Mesenchymal stem cell (in vitro differentiated cells and primary cell): ENCODE data around the gene CERK.
A peak's percentile ranks its signal among the peaks of the same experiment; 100 is the strongest.

Experiments
- DNase-seq: peaks from one replicate; pipeline ENCODE4 v3.0.0-alpha.2; 2013
- H2AFZ ChIP-seq: one replicate; pipeline ENCODE4 v1.6.1; 2013; ENCODE audit warnings: low read depth, mild to moderate bottlenecking, control low read depth, inconsistent platforms, low read length, moderate library complexity
- H2AK5ac ChIP-seq: 2 replicates; pipeline ENCODE4 v1.6.1; 2013; ENCODE audit warnings: low read length, moderate library complexity, mild to moderate bottlenecking, inconsistent platforms; ENCODE audit not compliant: severe bottlenecking
- H2BK120ac ChIP-seq: one replicate; pipeline ENCODE4 v1.6.1; 2013; ENCODE audit warnings: low read depth, mild to moderate bottlenecking, inconsistent platforms, low read length, moderate library complexity
- H2BK12ac ChIP-seq, 2 experiments: one replicate each; pipeline ENCODE4 v1.6.1; 2013; ENCODE audit warnings: inconsistent platforms in 2 of 2, low read length in 2 of 2, mild to moderate bottlenecking in 2 of 2, moderate library complexity in 2 of 2, control low read depth in 1 of 2
- H2BK15ac ChIP-seq: one replicate; pipeline ENCODE4 v1.6.1; 2013; ENCODE audit warnings: mild to moderate bottlenecking, low read depth, inconsistent platforms; ENCODE audit not compliant: poor library complexity, severe bottlenecking
- H2BK5ac ChIP-seq: 2 replicates; pipeline ENCODE4 v1.6.1; 2013; ENCODE audit warnings: low read depth, mild to moderate bottlenecking, low read length, control low read depth, inconsistent platforms; ENCODE audit not compliant: poor library complexity, severe bottlenecking
- H3K14ac ChIP-seq, 2 experiments: one replicate each; pipeline ENCODE4 v1.6.1; 2013; ENCODE audit warnings: inconsistent platforms in 2 of 2, low read length in 2 of 2, control low read depth in 1 of 2, mild to moderate bottlenecking in 1 of 2, moderate library complexity in 1 of 2
- H3K18ac ChIP-seq, 2 experiments: one replicate each; pipeline ENCODE4 v1.6.1; 2013; ENCODE audit warnings: inconsistent platforms in 2 of 2, low read length in 2 of 2, control low read depth in 1 of 2, low read depth in 1 of 2, mild to moderate bottlenecking in 1 of 2
- H3K23ac ChIP-seq, 2 experiments: one replicate each; pipeline ENCODE4 v1.6.1; 2013; ENCODE audit warnings: inconsistent platforms in 2 of 2, low read length in 2 of 2, mild to moderate bottlenecking in 2 of 2, moderate library complexity in 2 of 2, control low read depth in 1 of 2
- H3K27ac ChIP-seq: 2 replicates; pipeline ENCODE4 v1.5.1; 2013; ENCODE audit warnings: mild to moderate bottlenecking, moderate library complexity, low read length, control low read depth, inconsistent platforms; ENCODE audit not compliant: poor library complexity, severe bottlenecking
- H3K27me3 ChIP-seq, 2 experiments: 2 replicates each; pipeline versions ENCODE4 v1.6.1 to v1.7.0; 2013; ENCODE audit warnings: low read length in 2 of 2, mild to moderate bottlenecking in 2 of 2, moderate library complexity in 2 of 2, control low read depth in 1 of 2, inconsistent platforms in 1 of 2; ENCODE audit not compliant: control insufficient read depth in 1 of 2, insufficient read depth in 1 of 2
- H3K36me3 ChIP-seq, 2 experiments: 2 replicates each; pipeline versions ENCODE4 v1.6.1 to v1.7.0; 2013; ENCODE audit warnings: low read length in 2 of 2, control low read depth in 1 of 2, inconsistent platforms in 1 of 2, low read depth in 1 of 2, mild to moderate bottlenecking in 1 of 2; ENCODE audit not compliant: insufficient read depth in 2 of 2, control insufficient read depth in 1 of 2
- H3K4ac ChIP-seq, 2 experiments: one replicate each; pipeline ENCODE4 v1.6.1; 2013; ENCODE audit warnings: inconsistent platforms in 2 of 2, low read length in 2 of 2, mild to moderate bottlenecking in 2 of 2, moderate library complexity in 2 of 2, control low read depth in 1 of 2, low read depth in 1 of 2
- H3K4me1 ChIP-seq: 2 replicates; pipeline ENCODE4 v1.6.1; 2013; ENCODE audit warnings: low read depth, low read length, control low read depth; ENCODE audit not compliant: control insufficient read depth, insufficient read depth
- H3K4me2 ChIP-seq: 2 replicates; pipeline ENCODE4 v1.6.1; 2013; ENCODE audit warnings: low read length, mild to moderate bottlenecking, inconsistent platforms; ENCODE audit not compliant: poor library complexity, severe bottlenecking
- H3K4me3 ChIP-seq, 2 experiments: 2 replicates each; pipeline versions ENCODE4 v1.5.1 to v1.7.0; 2013; ENCODE audit warnings: low read length in 2 of 2, mild to moderate bottlenecking in 2 of 2, control low read depth in 1 of 2, low read depth in 1 of 2; ENCODE audit not compliant: insufficient read depth in 1 of 2
- H3K79me1 ChIP-seq: replicated peaks from 2 replicates; pipeline ENCODE4 v1.6.1; 2013; ENCODE audit warnings: mild to moderate bottlenecking, control low read depth, low read length, inconsistent platforms; ENCODE audit not compliant: poor library complexity, severe bottlenecking
- H3K9ac ChIP-seq: 2 replicates; pipeline ENCODE4 v1.7.0; 2013; ENCODE audit warnings: mild to moderate bottlenecking, low read length, moderate library complexity
- H3K9me3 ChIP-seq: 2 replicates; pipeline ENCODE4 v1.7.0; 2013; ENCODE audit warnings: mild to moderate bottlenecking, low read length; ENCODE audit not compliant: control insufficient read depth
- H4K8ac ChIP-seq: one replicate; pipeline ENCODE4 v1.6.1; 2013; ENCODE audit warnings: inconsistent platforms, mild to moderate bottlenecking, low read length, moderate library complexity
- H4K91ac ChIP-seq: one replicate; pipeline ENCODE4 v1.6.1; 2013; ENCODE audit warnings: mild to moderate bottlenecking, low read length, inconsistent platforms
- WGBS: methylation state at CpG from one replicate; pipeline ENCODE4 v1.1.7; 2013; ENCODE audit warnings: mixed read lengths; 5-methylcytosine and 5-hydroxymethylcytosine counted together

Gene CERK

DNA sequence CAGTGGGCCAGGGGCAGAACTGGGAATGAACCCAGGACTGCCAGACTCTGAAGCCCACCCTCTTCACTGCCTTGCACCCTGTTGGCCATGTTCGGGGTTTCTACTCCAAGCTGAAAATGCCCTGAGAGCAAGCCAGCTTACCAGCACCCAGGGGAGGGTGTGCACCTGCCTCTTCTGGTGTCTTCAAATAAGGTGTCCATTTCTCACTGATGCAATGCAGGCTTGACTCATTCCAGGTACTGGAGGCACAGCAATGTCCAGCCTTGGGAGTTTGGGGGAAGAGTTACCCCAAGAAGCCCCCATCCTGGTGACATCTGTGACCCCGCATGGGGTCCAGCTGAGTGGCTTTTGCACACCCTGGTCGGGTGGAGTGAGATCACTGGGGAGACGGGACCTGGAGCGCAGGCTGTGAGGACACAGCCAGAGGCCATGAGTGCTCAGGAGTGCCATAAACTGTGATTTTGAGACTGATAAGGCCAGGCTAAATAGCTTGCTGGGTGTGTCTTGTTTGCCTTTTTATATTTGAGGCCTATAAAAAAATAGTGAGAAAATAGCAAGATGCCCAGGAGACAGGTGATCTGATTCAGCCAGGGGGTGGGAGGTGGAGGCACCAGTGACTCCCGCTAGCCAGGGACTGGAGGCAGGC is 4.6 kb upstream of the CERK start:
- Histone ChIP-seq H2BK15ac (no peak overlapping the region), H3K27me3 (peaks cover 0 to 16% of the 10 kb centered on the region in 2 experiments), H2BK12ac (no peak overlapping the region), H3K4me3 (no peak overlapping the region), H3K36me3 (no peaks in the 10 kb centered on the region), H2AFZ (no peak overlapping the region), H3K27ac (no peak overlapping the region), H4K8ac (no peak overlapping the region), H3K23ac (no peak overlapping the region), H2BK120ac (no peak overlapping the region), H3K18ac (no peak overlapping the region), H3K14ac (no peak overlapping the region), H3K79me1 (no peaks in the 10 kb centered on the region), H2AK5ac (no peak overlapping the region), H4K91ac (no peak overlapping the region), H3K4me1 (peaks cover 10% of the 10 kb centered on the region), H3K9me3 (no peaks in the 10 kb centered on the region), H3K4me2 (no peak overlapping the region), H2BK5ac (no peak overlapping the region), H3K4ac (no peak overlapping the region), H3K9ac (no peak overlapping the region)
- no peak for DNase-seq
- WGBS = 73% methylated on average over 6 of the region's 6 CpGs

DNA sequence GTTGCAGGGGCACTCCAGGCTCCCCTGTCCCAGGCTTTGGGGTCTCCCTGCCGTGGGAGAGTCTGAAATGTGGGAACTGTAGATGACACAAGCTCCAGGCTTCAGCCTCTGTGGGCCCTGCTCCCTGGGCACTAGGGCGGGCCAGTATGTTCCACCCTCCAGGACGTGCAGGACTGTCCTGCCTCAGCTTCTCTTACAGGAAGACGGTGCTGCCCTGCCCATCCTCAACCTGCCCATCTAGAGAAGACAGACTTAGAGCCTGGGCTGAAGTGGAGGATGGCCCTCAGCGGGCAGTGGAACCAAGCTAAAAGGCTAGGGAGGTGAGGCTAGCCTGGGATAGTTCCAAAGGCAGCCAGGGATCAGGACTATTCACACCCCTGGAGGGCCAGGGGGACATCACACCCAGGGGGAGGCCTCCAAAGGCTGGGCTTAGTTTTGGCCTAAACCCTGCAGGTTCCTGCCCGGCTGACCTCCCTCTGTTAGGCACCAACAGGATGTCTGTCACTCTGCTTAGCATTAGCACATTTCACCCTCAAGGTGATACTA is 4.0 kb upstream of the CERK start:
- no peak overlapping the region for H4K91ac ChIP-seq
- H3K4ac ChIP-seq = peak overlapping the region in 1 of 2 experiments; percentile 17
- no peak overlapping the region for H3K23ac ChIP-seq
- WGBS = 85% methylated on average over 6 of the region's 6 CpGs
- H3K14ac ChIP-seq = no peak overlapping the region
- H3K79me1 ChIP-seq = no peaks in the 10 kb centered on the region
- no peak overlapping the region for H2BK5ac ChIP-seq
- H2AK5ac ChIP-seq = no peak overlapping the region
- no peak overlapping the region for H4K8ac ChIP-seq
- no peak overlapping the region for H3K4me2 ChIP-seq
- H3K18ac ChIP-seq = no peak overlapping the region
- peaks cover 0 to 9% of the 10 kb centered on the region in 2 experiments for H3K27me3 ChIP-seq
- no peak for DNase-seq
- no peak overlapping the region for H2BK120ac ChIP-seq
- no peaks in the 10 kb centered on the region for H3K9me3 ChIP-seq
- peak overlapping the region in 1 of 2 experiments; percentile 40 for H2BK12ac ChIP-seq
- H3K36me3 ChIP-seq = no peaks in the 10 kb centered on the region
- H3K4me1 ChIP-seq = peaks cover 11% of the 10 kb centered on the region
- no peak overlapping the region for H3K9ac ChIP-seq
- no peak overlapping the region for H2BK15ac ChIP-seq
- no peak overlapping the region for H3K27ac ChIP-seq
- H2AFZ ChIP-seq = no peak overlapping the region
- no peak overlapping the region for H3K4me3 ChIP-seq

DNA sequence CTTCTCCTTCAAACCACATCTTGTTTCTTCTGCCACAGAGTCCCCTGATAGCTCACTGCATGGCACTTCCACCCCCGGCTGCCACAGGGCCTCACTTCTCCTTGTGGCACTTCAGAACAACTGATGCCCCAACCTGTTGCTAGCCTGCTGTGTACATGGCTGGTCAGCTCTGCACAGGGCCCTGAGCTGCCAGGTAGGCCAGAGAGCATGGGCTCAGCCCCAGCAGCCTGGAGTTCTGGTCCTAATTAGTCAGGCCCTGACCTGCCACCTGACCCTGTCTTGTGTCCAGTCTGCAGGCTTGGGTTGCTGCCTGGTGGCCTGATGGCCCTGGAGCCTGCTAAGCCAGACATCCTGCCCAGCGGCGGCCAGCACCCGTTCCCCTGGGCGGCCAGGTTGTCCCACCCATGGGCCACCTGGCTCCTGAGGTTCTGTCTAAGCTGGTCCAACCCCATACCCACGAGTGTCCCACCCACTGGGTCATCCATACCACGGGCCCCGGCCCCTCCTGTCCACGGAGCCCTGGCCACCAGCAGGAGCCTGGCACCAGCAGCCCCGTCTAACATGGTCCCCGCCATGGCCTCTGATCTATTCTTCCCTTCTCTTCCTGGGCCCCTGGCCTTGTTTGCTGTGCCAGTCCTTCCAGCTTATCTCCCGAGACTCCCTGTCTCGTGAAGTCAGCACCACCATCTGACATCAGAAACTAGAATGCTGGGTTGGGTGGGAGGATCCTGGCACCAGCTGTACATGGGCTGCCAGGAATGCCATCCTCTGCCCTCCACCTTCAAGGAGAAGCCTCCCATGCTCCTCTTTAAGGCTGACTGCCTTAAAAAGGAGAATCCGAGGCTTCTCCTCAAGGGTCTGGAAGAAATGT is 3.1 kb upstream of the CERK start:
- Histone ChIP-seq H3K4me3 (no peak overlapping the region), H2AFZ (no peak overlapping the region), H3K4me2 (no peak overlapping the region), H2BK5ac (no peak overlapping the region), H3K9me3 (no peaks in the 10 kb centered on the region), H3K23ac (no peak overlapping the region), H3K27me3 (peaks cover 0 to 1% of the 10 kb centered on the region in 2 experiments), H2BK12ac (no peak overlapping the region), H2BK15ac (no peak overlapping the region), H2AK5ac (no peak overlapping the region), H3K9ac (no peak overlapping the region), H3K79me1 (no peaks in the 10 kb centered on the region), H3K14ac (no peak overlapping the region), H3K27ac (no peak overlapping the region), H3K4ac (no peak overlapping the region), H3K18ac (no peak overlapping the region), H3K36me3 (no peaks in the 10 kb centered on the region), H2BK120ac (no peak overlapping the region), H4K8ac (peak overlapping the region; percentile 62), H4K91ac (peak overlapping the region; percentile 25), H3K4me1 (peaks cover 19% of the 10 kb centered on the region)
- DNase-seq = no peak
- WGBS = 96% methylated on average over 14 of the region's 14 CpGs
